Activated CD4-positive, alpha-beta T cell treated with anti-CD3 and anti-CD28 coated beads, Interleukin-2, amount 50 U/mL, for 48 hours (primary cell): ENCODE measurements around the gene TSC1.
A peak's percentile ranks its signal among the peaks of the same experiment; 100 is the strongest.
"Not testable (repeated sequence)": the region's sequence is repeated elsewhere in the genome, so short reads cannot be mapped to it uniquely, and the experiment has no call there.

Source experiments
- DNase-seq, 2 experiments: peaks; one replicate each; pipeline ENCODE4 v3.0.0-alpha.2; 2020

Gene TSC1

GRCh38 chr9:132944294-132945185 is at the start of gene TSC1:
TSC1 (minus strand) TSS chr9:132944616; CDS start chr9:132928872, 15,744 bp downstream.
- DNase-seq, result peak; percentile 97 to 98

GRCh38 chr9:132993511-132993939 is 49.1 kb upstream of the TSC1 start:
- DNase-seq, result no peak

GRCh38 chr9:132991351-132992300 is 47.2 kb upstream of the TSC1 start:
- DNase-seq, result no peak

DNA sequence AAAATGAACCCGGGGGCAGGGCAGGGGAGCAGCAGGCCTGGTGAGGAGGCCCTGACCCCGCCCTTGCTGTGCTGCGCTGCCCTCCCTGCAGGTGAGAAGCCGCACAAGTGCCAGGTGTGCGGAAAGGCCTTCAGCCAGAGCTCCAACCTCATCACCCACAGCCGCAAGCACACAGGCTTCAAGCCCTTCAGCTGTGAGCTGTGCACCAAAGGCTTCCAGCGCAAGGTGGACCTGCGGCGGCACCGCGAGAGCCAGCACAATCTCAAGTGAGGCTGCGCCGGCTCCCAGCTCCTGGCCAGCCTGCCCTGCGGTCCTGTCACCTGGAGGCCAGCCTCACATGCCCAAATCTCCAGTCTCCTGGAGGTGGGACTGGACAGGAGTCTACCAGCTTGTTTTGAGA is 46.4 kb upstream of the TSC1 start:
- no peak for DNase-seq

- DNase-seq, result not testable (repeated sequence)
Observed at GRCh38 chr9:132989998-132990557, 45.7 kb upstream of the TSC1 start.

- no peak for DNase-seq
Observed at GRCh38 chr9:132989414-132989996, 45.1 kb upstream of the TSC1 start.

DNA sequence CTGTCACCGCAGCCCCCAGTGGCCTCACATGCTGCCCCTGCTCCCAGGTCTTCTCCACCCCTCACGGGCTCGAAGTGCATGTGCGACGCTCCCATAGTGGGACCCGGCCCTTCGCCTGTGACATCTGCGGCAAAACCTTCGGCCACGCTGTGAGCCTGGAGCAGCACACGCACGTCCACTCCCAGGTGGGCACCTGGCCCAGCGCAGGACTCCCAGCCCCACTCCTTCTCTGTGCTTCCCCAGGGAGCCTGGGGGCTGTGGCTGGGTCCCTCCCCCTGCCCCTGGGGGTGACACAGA is 44.5 kb upstream of the TSC1 start:
- no peak for DNase-seq

DNA sequence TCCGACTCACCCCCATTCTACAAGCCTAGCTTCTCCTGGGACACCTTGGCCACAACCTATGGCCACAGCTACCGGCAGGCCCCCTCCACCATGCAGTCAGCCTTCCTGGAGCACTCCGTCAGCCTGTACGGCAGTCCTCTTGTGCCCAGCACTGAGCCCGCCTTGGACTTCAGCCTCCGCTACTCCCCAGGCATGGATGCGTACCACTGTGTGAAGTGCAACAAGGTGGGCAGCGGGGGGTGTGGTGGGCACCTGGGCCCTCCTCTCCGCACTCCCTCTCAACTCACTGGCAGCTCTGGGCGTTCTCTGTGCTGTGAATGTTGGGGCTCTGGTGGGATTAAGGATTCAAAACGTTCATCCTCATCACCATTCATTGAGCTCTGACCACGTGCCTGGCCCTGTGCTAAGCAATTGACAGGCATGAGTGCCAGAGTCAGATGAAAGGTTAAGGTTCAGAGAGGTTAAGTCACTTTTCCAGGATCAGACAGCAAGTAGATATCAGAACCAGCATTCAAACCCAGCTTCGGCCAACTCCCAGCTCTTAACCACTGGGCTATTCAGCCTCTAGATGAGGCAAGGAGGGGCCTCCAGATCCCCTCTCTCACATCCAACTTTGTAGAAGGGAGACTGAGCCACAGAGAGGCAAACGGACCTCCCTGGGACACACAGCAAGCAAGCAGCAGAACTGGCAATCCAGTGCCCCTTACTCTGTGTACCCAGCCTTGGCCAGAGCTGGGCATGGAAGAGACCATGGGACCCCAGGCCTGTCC is 44.0 kb upstream of the TSC1 start:
- DNase-seq, result no peak

DNA sequence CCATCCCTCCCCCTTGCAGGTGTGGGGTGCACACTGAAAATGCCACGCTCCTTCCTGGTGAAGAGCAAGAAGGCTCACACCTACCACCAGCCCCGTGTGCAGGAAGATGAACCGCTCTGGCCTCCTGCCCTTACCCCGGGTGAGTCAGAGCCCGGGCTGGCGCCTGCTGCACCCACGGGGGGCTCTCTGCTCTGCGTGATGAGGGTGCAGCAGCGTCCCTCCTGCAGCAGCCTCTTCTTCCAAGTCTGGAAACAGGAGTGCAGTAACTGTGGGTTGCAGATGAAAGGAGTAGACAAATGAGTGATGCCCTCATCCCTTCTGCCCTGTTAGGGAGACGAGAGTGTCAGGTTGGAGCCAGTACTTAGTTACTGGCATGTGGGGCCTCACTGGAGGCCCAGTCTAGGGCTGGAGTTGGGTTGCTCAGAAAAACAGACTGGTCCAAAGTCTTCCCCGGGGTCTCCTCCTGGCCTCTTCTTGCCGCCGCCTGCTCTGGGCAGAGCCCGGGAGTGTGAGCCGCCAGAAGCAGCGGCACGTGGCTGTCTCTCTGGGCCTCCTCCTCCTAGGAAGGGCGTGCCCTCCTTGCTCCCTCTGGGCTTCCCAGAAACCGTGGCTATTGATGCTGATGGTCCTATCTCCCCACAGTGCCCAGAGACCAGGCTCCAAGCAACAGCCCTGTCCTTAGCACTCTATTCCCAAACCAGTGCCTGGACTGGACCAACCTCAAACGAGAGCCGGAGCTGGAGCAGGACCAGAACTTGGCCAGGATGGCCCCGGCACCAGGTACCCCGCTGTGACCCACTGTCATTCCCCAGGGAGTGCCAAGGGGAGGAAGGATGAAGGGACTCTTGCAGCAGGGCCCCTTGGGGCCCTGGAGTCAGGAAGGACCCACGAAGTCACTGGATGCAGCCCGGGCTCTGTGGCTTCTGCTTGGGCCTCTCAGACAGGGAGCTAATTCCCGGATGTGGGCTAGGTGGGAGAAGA is 42.5 kb upstream of the TSC1 start:
- no peak for DNase-seq

- DNase-seq, result no peak
Observed at GRCh38 chr9:132986114-132986513, 41.7 kb upstream of the TSC1 start.

DNA sequence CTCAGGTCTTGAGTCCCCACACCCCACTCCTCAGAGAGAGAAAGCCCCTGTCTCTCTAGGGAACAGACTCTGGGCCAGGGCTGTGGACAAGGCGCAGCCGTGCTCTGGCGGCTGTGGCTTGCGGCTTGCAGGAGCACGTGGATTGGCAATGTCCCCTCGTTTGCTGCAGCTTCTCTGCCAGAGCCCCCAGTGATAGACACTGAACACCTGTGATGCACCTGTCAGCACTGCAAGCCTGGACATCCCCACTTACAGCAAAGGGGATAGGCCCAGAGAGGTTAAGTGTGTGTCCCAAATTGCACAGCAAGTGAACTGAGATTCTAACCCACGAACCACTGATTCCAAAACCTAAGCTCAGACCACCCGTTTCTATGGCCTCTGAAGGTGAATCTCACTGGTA is 41.1 kb upstream of the TSC1 start:
- DNase-seq, result no peak

GRCh38 chr9:132985071-132985350 is 40.6 kb upstream of the TSC1 start:
- DNase-seq, result no peak

DNA sequence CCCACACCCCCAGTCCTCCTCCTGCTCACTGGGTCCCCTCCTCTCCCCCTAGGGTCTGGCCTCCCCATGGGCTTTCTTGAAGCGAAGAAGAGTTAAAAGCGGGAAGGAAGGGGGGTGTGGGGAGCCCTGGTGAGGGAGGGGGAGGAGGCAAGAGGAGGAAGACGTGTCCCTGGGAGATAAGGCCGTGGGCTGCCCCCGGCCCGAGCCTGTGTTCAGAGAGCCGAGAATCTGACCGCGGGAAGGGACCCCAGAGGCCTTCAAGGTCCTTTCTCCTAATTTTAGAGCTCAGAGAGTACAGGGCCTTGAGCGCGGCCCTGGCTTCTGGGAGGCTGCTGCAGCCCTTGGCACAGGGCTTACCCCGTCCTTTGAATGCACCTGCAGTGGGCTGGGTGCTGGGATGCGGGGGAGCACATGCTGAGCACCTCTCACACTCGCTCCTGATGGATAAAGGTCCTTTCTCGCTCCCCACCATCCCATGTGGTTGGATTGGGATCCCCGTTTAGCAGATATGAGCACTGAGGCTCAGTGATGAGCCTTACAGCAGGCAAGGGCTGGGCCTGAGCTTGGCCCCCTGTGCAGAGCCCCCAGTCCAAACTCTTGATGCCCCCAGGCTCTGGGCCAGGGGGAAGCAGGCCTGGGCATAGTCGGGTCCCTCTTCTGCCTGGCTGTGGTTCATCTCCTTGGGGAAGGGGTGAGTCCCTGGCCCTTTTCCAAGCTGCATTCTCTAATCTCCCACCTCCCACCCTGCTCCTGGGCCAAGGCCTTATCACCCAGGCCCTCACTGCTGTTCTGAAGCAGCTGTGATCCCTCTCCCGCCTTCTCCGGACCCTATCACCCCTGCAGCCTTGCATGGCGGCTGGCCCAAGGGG is 40.0 kb upstream of the TSC1 start:
- DNase-seq, result no peak

DNA sequence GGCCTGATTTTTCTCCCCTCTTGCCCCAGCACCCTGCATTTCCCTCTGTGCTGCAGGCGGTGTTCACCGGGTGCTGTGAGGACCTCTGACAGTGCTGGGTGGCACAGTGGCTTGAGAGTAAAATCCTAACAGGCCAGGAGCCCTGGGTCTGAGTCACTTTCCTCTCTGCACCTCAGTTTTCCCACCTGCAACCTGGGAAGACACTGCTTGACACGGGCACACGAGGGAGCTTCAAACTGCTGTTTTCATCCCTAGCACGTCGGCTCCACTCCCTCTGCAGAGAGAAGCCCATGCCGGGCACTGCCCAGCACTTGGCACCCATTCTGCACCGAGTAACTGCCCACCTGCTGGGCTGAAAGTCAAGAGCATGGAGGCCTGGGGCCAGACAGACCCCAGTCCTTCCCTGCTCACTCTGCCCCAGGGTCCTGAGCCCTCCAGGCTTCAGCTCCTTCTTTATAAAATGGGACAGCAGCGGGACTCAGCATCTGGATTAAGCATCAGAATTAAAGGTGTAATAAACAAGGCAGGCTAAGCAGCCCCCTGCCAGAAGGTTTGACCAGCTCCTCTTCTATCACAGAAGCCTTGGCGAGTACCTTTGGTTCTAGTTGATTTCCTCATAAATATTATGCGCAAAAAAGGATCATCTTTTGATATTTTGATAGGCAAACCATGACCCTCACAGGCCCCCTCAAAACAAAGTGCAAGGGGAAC is 39.2 kb upstream of the TSC1 start:
- no peak for DNase-seq

DNA sequence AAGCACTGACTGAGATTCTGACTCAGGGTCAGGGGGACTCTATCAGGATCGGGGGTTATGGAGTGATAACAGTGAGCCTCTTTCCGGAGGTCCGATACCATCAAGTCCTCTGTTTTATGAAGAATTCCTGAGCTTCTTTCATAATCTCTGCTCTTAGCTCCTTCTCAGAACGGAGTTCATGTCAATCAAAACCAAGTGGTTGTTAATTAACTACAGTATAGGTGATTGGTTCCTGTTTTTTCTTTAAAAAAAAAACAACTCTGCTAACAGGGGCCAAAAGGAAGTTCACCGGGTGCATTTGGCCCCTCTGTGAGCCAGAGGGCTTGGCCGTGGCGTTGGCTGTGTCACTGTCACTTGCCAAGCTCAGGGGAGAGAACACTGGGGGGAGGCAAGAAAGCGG is 38.0 kb upstream of the TSC1 start:
- no peak for DNase-seq

DNA sequence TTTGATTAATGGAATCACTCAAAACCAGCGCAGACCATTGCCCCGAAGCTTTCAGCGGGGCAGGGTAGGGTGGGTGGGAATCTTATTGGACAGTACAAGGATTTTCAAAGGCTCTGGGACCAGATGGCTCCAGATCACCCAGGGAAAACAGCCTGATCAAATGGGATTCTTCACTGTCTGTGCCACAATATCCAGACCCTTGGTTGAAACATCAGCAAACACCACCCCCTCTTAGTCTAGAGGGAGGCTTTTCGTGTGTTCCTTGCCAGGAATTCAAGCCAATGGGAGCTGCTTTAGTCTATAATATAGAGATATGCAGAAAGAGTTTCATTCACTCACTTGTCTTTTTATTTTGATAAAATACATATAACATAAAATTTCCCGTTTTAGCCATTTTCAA is 35.7 kb upstream of the TSC1 start:
- no peak for DNase-seq

DNA sequence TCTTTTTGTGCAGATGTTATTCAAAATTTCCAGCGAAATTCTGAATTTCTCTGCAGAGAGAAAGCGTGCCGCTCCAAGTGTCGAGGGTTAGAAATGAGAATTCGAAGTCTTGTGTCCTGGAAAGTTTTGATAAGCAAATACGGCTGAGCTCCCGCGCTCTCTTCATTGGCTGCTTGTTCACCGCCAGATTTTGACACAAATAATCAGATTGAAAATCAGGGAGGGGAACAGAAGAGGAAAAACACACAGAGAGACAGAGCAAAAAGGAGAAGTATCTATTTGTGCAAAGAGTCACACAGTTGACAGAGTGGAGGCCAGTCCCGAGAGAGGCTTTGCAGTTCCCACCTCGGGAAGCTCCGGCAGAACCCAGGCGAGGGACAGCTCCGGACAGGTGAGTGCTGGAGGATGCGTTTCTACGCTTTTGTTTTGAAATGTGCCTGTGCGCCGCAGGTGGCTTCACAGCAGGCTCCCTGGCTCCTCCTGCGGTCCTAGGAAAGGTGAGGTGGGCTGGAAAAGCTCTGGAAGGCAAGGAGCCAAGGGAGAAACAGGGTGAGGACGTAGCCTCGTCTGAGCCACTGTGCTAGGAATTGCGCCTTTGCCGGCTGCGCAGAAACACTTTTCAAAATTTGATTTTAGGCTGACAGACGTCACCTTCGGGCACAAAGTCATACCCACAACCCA is 34.2 kb upstream of the TSC1 start, which contains the start of gene GFI1B:
GFI1B (plus strand) TSS at position 244 of the 681 bp plus-strand sequence. CDS start 7,985 bp downstream, outside the sequence.
- DNase-seq, result no peak

- no peak for DNase-seq
Observed at GRCh38 chr9:132978112-132978450, 33.7 kb upstream of the TSC1 start.

DNA sequence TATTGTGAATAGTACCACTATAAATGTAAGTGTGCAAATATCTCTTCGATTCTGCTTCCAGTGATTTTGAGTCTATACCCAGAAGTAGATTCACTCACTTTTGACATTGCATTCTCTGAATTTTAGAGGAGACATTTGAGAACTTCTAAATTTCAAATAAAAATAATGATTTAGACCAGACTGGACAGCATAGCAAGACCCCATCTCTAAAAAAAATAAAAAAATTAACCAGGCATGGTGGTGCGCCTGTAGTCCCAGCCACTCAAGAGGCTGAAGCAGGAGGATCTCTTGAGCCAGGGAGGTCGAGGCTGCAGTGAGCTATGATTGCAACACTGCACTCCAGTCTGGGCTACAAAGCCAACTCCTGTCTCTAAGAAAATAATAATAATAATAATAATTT is 32.2 kb upstream of the TSC1 start:
- no peak for DNase-seq
